Activated CD4-positive, alpha-beta T cell treated with anti-CD3 and anti-CD28 coated beads, Interleukin-2, amount 10 ng/mL, durations not matched to agents 24 days and 14 days (primary cell): ENCODE data around the gene TMEM14C. TPM values are rescaled to one million over a fixed set of nuclear protein-coding genes. Genes with fewer than 3 reads are reported as not detected.

ENCODE experiments used
- DNase-seq: peaks from one replicate; pipeline ENCODE4 v3.0.0; 2022
- H3K27ac Mint-ChIP-seq: one replicate; pipeline ENCODE4 v1.8.0; 2022; ENCODE audit warnings: mild to moderate bottlenecking, mixed read lengths
- H3K27me3 Mint-ChIP-seq: one replicate; pipeline ENCODE4 v1.8.0; 2022; ENCODE audit warnings: mixed read lengths
- H3K36me3 Mint-ChIP-seq: one replicate; pipeline ENCODE4 v1.8.0; 2022; ENCODE audit warnings: low read depth, mild to moderate bottlenecking, mixed read lengths
- H3K4me1 Mint-ChIP-seq: one replicate; pipeline ENCODE4 v1.8.0; 2021; ENCODE audit warnings: mixed read lengths
- H3K4me3 Mint-ChIP-seq: one replicate; pipeline ENCODE4 v1.8.0; 2022; ENCODE audit warnings: mild to moderate bottlenecking, moderate library complexity, mixed read lengths
- H3K9me3 Mint-ChIP-seq: one replicate; pipeline ENCODE4 v1.8.0; 2021; ENCODE audit warnings: mixed read lengths
- intact Hi-C: fragments of 100-400 bp; cut with micrococcal nuclease; formaldehyde crosslinking; loops from one replicate; pipeline ENCODE4 v1.15.1; 2023
- total RNA-seq: library from RNA; stranded (reverse); gene quantifications from 2 replicates; pipeline ENCODE4 v1.2.3, GENCODE V29; 2022

TMEM14C gene
- total RNA-seq, 1 donor from 2014 or later: 65.0 TPM

- Mint-ChIP-seq H3K9me3 (peaks cover 4% of the 10 kb centered on the region), H3K4me3 (no peak overlapping the region), H3K4me1 (peaks cover 19% of the 10 kb centered on the region), H3K36me3 (peaks cover 52% of the 10 kb centered on the region), H3K27me3 (no peaks in the 10 kb centered on the region), H3K27ac (peak overlapping the region; percentile 45)
- intact Hi-C loops: no loop called here
- no peak for DNase-seq
Observed at GRCh38 chr6:10759312-10759839, 36.5 kb downstream of the TMEM14C start.

DNA sequence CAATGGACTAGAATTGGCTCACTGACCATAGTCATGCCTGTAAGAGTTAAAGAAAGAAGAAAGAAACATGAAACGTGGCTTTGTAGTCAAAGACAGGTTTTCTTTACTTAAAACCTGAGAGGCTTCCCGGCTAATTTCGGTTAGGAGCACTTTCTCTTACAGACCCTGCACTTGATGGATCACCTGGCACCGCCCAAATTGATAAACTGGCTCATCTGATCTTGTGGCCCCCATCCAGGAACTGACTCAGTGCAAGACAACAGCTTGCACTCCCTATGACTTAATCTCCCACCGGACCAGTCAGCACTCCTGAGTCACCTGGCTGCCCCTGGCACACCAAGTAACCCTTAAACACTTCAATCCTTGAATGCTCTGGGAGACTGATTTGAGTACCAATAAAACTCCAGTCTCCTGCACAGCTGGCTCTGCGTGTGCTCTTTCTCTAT is 37.0 kb downstream of the TMEM14C start:
- no peak overlapping the region for H3K4me3 Mint-ChIP-seq
- H3K36me3 Mint-ChIP-seq: peaks cover 47% of the 10 kb centered on the region
- no peak for DNase-seq
- no peaks in the 10 kb centered on the region for H3K27me3 Mint-ChIP-seq
- peaks cover 14% of the 10 kb centered on the region for H3K4me1 Mint-ChIP-seq
- H3K27ac Mint-ChIP-seq: no peak overlapping the region
- intact Hi-C loops: no loop called here
- peaks cover 4% of the 10 kb centered on the region for H3K9me3 Mint-ChIP-seq

DNA sequence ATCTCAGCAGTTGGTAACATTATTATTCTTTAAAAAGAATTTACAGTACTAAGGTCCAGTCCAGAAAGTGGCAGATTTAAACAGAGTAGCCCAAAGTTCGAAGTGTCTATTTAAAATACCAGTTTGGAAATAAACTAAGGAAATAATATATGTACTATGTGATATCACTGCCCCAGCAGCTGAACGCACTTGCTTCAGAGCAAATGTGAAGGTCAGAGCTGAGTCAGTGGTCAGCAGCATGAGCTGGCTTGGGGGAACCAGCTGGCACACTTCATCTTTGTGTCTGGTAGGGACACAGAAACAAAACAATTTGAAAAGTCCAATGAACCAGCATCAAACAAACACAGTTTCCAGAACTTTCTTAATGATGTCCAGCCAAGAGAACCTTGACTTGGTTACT is 40.1 kb downstream of the TMEM14C start:
- peaks cover 4% of the 10 kb centered on the region for H3K9me3 Mint-ChIP-seq
- H3K4me3 Mint-ChIP-seq: no peak overlapping the region
- DNase-seq: no peak
- H3K27ac Mint-ChIP-seq: no peak overlapping the region
- peaks cover 6% of the 10 kb centered on the region for H3K4me1 Mint-ChIP-seq
- no peaks in the 10 kb centered on the region for H3K27me3 Mint-ChIP-seq
- intact Hi-C loops: no loop called here
- H3K36me3 Mint-ChIP-seq: peaks cover 22% of the 10 kb centered on the region

DNA sequence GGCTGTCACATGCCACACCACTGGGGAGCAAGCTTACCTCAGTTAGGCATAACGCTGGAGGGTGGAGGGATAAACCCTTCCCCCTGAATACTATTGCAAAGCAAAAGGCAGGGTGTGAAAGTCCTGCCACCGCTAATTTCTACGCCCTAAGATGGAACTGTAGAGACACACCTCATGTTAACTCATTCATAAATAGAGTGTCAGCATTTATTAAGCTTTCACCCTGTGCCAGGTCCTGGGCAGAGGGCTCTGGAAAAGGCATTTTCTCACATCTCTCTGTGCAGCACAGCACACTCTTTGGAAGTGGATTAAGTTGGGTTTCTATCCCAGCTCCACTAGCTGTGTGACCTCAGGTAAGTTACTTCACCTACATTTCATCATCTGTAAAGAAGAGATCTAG is 46.5 kb downstream of the TMEM14C start:
- H3K27me3 Mint-ChIP-seq: no peaks in the 10 kb centered on the region
- no peaks in the 10 kb centered on the region for H3K9me3 Mint-ChIP-seq
- H3K4me1 Mint-ChIP-seq: no peaks in the 10 kb centered on the region
- peaks cover 7% of the 10 kb centered on the region for H3K36me3 Mint-ChIP-seq
- no peak for DNase-seq
- H3K4me3 Mint-ChIP-seq: no peak overlapping the region
- intact Hi-C loops: no loop called here
- no peak overlapping the region for H3K27ac Mint-ChIP-seq

DNA sequence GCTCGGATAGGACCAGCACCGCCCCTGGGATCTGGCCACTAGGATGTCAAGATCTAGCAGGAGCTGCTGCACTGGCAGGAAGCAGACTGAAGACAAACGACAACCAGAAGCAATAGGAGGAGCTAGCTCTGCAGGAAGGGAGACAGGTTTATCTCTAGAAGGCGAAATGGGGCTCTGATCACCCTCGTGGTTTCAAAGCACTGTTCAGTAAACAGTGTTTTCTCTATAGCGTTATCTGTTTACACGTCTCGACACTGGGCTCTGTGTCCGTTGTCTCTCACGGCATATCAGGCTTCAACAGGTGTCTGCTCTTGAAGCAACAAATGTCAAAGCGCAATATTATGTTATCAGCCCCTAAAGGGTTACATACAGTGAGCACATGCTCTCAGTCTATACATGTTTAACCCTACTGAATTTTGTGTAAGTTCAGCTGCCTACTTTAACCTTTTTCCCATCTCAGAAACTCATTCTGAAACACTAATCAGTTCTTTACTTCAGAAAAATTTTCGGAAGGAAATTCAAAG is 48.6 kb downstream of the TMEM14C start:
- DNase-seq: no peak
- Mint-ChIP-seq H3K9me3 (no peaks in the 10 kb centered on the region), H3K27ac (no peak overlapping the region), H3K36me3 (peaks cover 7% of the 10 kb centered on the region), H3K27me3 (no peaks in the 10 kb centered on the region), H3K4me3 (no peak overlapping the region), H3K4me1 (no peaks in the 10 kb centered on the region)
- intact Hi-C loops: no loop called here

DNA sequence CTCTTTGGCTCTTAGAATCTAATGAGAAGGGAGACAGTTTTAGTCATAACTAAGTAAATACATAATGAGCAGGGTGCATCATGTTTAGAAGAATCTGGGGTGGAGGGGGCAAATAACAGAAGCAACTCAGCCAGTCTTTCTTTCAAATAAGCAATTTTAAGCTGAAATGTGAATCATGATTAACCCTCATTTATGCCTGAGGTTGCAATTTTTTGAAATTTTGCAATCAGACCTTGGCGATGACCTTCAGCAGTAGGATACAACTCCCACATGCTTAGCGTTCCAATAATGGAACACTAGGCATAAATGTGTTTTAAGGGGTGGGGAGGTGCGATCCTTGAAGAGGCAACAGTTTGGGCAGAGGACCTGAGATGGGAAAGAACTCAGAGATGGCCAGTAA is 55.4 kb downstream of the TMEM14C start:
- Mint-ChIP-seq H3K4me3 (no peak overlapping the region), H3K27ac (no peak overlapping the region)

GRCh38 chr6:10779076-10779475 is 56.2 kb downstream of the TMEM14C start:
- Mint-ChIP-seq H3K4me3 (no peak overlapping the region), H3K27me3 (no peaks in the 10 kb centered on the region), H3K4me1 (peaks cover 6% of the 10 kb centered on the region), H3K36me3 (peaks cover 17% of the 10 kb centered on the region), H3K9me3 (no peaks in the 10 kb centered on the region), H3K27ac (no peak overlapping the region)
- no peak for DNase-seq
- intact Hi-C loops: no loop called here

More for the DNA sequence above, 55.4 kb downstream of the TMEM14C start:
- peaks cover 16% of the 10 kb centered on the region for H3K36me3 Mint-ChIP-seq
- H3K9me3 Mint-ChIP-seq: no peaks in the 10 kb centered on the region
- peaks cover 6% of the 10 kb centered on the region for H3K4me1 Mint-ChIP-seq
- DNase-seq: no peak
- intact Hi-C loops: no loop called here
- H3K27me3 Mint-ChIP-seq: no peaks in the 10 kb centered on the region

Other genes with a start within 250 kb of the TMEM14C start
- gene GCNT2, start 201.7 kb upstream of the TMEM14C start, total RNA-seq: 1.9 and 2.5 TPM in 2 replicates
- gene C6orf52, start 28.5 kb upstream of the TMEM14C start, total RNA-seq: 2.2 and 3.0 TPM in 2 replicates
- 39.1 TPM in 2 replicates for gene PAK1IP1, start 28.1 kb upstream of the TMEM14C start, total RNA-seq
- 94.0 and 98.0 TPM in 2 replicates for gene TMEM14B, start 24.7 kb downstream of the TMEM14C start, total RNA-seq
- gene MAK, start 115.5 kb downstream of the TMEM14C start, total RNA-seq: 0.47 and 0.58 TPM in 2 replicates
- gene GCM2, start 159.0 kb downstream of the TMEM14C start, total RNA-seq: not detected in 2 replicates
- gene SYCP2L, start 164.0 kb downstream of the TMEM14C start, total RNA-seq: not detected in 2 replicates